ENCODE results near the gene PROM2. TPM values are rescaled to one million over a fixed set of nuclear protein-coding genes. Genes with fewer than 3 reads are reported as not detected.

The PROM2 gene
- total and polyA plus RNA-seq, 10 of the 15 experiments (the other 5 are each of a cell fraction or from before 2014, with no cell fraction given), result 0.01 to 0.04 TPM; not detected in 8

GRCh38 chr2:95301876-95302641 is 27.8 kb downstream of the PROM2 start:
- no peak overlapping the region for H3K27ac ChIP-seq (ENCODE audit: control insufficient read depth, insufficient read depth)
- no peak for TF ChIP-seq ASH2L (IDR thresholded peaks at IDR 0.05; ENCODE audit: borderline replicate concordance, low read depth)
- TF ChIP-seq NR2C2 (IDR thresholded peaks at IDR 0.05; ENCODE audit: borderline replicate concordance, control insufficient read depth, insufficient read length, low read depth), result no peak
- TF ChIP-seq IRF3 (IDR thresholded peaks at IDR 0.05), result no peak
- TF ChIP-seq ZBTB40 (IDR thresholded peaks at IDR 0.05; ENCODE audit: borderline replicate concordance), result no peak
- no peak for TF ChIP-seq RAD21 (IDR thresholded peaks at IDR 0.05; ENCODE audit: insufficient read depth, low read depth, low read length)
- TF ChIP-seq EZH2 (IDR thresholded peaks at IDR 0.05; ENCODE audit: borderline replicate concordance, control insufficient read depth, low read depth, low read length), result no peak
- no peak for TF ChIP-seq FOXK2 (IDR thresholded peaks at IDR 0.05)
- TF ChIP-seq SPI1 (IDR thresholded peaks at IDR 0.05; ENCODE audit: borderline replicate concordance, insufficient read depth, low read depth, low read length), result no peak
- no peak for TF ChIP-seq EED (IDR thresholded peaks at IDR 0.05; ENCODE audit: low read depth)
- no peak for TF ChIP-seq LARP7 (IDR thresholded peaks at IDR 0.05)
- no peak for TF ChIP-seq SIX5 (IDR thresholded peaks at IDR 0.05; ENCODE audit: low read depth, low read length, severe bottlenecking)
- no peak for TF ChIP-seq SUZ12 (IDR thresholded peaks at IDR 0.05; ENCODE audit: unreplicated experiment)
- no peak for TF ChIP-seq CHD1 (IDR thresholded peaks at IDR 0.05; ENCODE audit: low read depth, low read length)
- TF ChIP-seq RB1 (IDR thresholded peaks at IDR 0.05; ENCODE audit: borderline replicate concordance), result no peak
- no peak for TF ChIP-seq NFIC (IDR thresholded peaks at IDR 0.05; ENCODE audit: low read depth, low read length)
- TF ChIP-seq USF2 (IDR thresholded peaks at IDR 0.05; ENCODE audit: borderline replicate concordance, low read depth, low read length), result no peak
- no peak for TF ChIP-seq POLR2A (IDR thresholded peaks at IDR 0.05; ENCODE audit: low read depth, low read length)
- DNase-seq (ENCODE audit: low read depth, low spot score) (no peak), ATAC-seq (no peak), FAIRE-seq (no peak)
- H2AFZ ChIP-seq (ENCODE audit: control insufficient read depth, low read depth, low read length), result no peak overlapping the region
- no peaks in the 10 kb centered on the region; a peak in 2 of 4 replicates for H3K27me3 ChIP-seq (replicated peaks in 1 of 2; ENCODE audit: control insufficient read depth in 2 of 2, insufficient read depth in 2 of 2, low read length in 1 of 2)
- no peaks in the 10 kb centered on the region for H3K4me1 ChIP-seq (ENCODE audit: control insufficient read depth, insufficient read depth, low read length)
- SMC1A ChIA-PET (ENCODE audit: uncharacterized antibody, unreplicated experiment), result no interaction called here
- RAD21 ChIA-PET (ENCODE audit: unreplicated experiment), result no interaction called here
- in situ Hi-C loops (cut with MboI) (no loop called here), intact Hi-C loops (cut with micrococcal nuclease; ENCODE audit: unreplicated experiment) (no loop called here)
- H3K4me2 ChIP-seq (ENCODE audit: control insufficient read depth, insufficient read depth), result no peak overlapping the region
- no peaks in the 10 kb centered on the region for H3K9me3 ChIP-seq (replicated peaks; ENCODE audit: control insufficient read depth, insufficient read depth, low read length)
- H4K20me1 ChIP-seq (ENCODE audit: control insufficient read depth, insufficient read depth), result no peaks in the 10 kb centered on the region; the same call in 1 of the 2 replicates
- H3K4me3 ChIP-seq, result no peak overlapping the region
- H3K79me2 ChIP-seq (ENCODE audit: control insufficient read depth, insufficient read depth, low read length), result no peaks in the 10 kb centered on the region
- CTCF ChIA-PET, result no interaction called here
- WGBS (ENCODE audit: insufficient coverage, insufficient replicate concordance, low lambda C conversion rate, missing lambda C conversion rate), result 31% methylated on average over 17 of the region's 17 CpGs
- no peak overlapping the region for H3K9ac ChIP-seq (ENCODE audit: control insufficient read depth, insufficient read depth, low read length)
- H3K36me3 ChIP-seq (ENCODE audit: control insufficient read depth in 2 of 2, insufficient read depth in 2 of 2, low read length in 1 of 2), result no peaks in the 10 kb centered on the region
- no TSS peak for BruUV-seq (replicated peaks)
- POLR2A ChIA-PET, result no interaction called here
